ENCODE results near the gene LAMA3. TPM values are rescaled to one million over a fixed set of nuclear protein-coding genes. Genes with fewer than 3 reads are reported as not detected.

The LAMA3 gene
- total RNA-seq, 1 experiment from 2014 or later = 5.6 TPM

GRCh38 chr18:23814991-23815614 lies 125.8 kb downstream of the LAMA3 start:
- ChIA-PET RAD21 (ENCODE audit: low non-redundant PET in 1 of 2, low total read pairs in 2 of 2, uncharacterized antibody in 2 of 2, unreplicated experiment in 2 of 2) (no interaction called here), POLR2A (no interaction called here), CTCF (interaction anchor here (1.1 kb wide), 1 partner anchor 112 kb away, joined by 6 read pairs; no protein-coding TSS in a partner anchor)
- Histone ChIP-seq H3K36me3 (ENCODE audit: control insufficient read depth in 1 of 2, insufficient read depth in 2 of 2, low read length in 2 of 2) (no peaks in the 10 kb centered on the region), H2AFZ (ENCODE audit: low read depth, low read length, poor library complexity, severe bottlenecking) (no peak overlapping the region), H3K4me1 (ENCODE audit: control insufficient read depth in 1 of 2, insufficient read depth in 2 of 2, low read length in 2 of 2) (no peaks in the 10 kb centered on the region), H3K79me2 (ENCODE audit: insufficient read depth, low read length) (no peaks in the 10 kb centered on the region), H3K4me3 (replicated peaks in 1 of 2; ENCODE audit: low read depth in 1 of 2, low read length in 2 of 2) (no peak overlapping the region), H3K9me2 (ENCODE audit: insufficient read depth) (no peaks in the 10 kb centered on the region), H3K9me3 (ENCODE audit: control insufficient read depth in 1 of 2, insufficient read depth in 1 of 2, low read depth in 1 of 2, low read length in 2 of 2) (no peaks in the 10 kb centered on the region), H4K20me1 (ENCODE audit: insufficient read depth) (no peaks in the 10 kb centered on the region), H3K27me3 (ENCODE audit: insufficient read depth, low read length) (no peaks in the 10 kb centered on the region), H3K27ac (ENCODE audit: low read depth, low read length) (no peak overlapping the region), H3K4me2 (ENCODE audit: low read length) (no peak overlapping the region), H3K9ac (ENCODE audit: low read length) (no peak overlapping the region)
- TF ChIP-seq ELF1 (IDR thresholded peaks at IDR 0.05; ENCODE audit: borderline replicate concordance, low read depth) (no peak), ZNF274 (IDR thresholded peaks at IDR 0.05; ENCODE audit: low read depth, low read length) (no peak), JUND (IDR thresholded peaks at IDR 0.05) (no peak), SRF (IDR thresholded peaks at IDR 0.05; ENCODE audit: low read depth) (no peak), CBX3 (IDR thresholded peaks at IDR 0.05; ENCODE audit: low read depth) (no peak), POLR2A (IDR thresholded peaks at IDR 0.05; ENCODE audit: borderline replicate concordance, extremely low read depth, insufficient read depth, insufficient read length) (no peak), CEBPB (IDR thresholded peaks at IDR 0.05; ENCODE audit: low read depth) (no peak), FOSL1 (IDR thresholded peaks at IDR 0.05; ENCODE audit: low read depth) (no peak), SP1 (IDR thresholded peaks at IDR 0.05; ENCODE audit: low read depth) (no peak)
- intact Hi-C loops (cut with micrococcal nuclease) = loop anchor here (5.0 to 10.0 kb wide), 2 partner anchors 298 to 1020 kb away; no protein-coding TSS in a partner anchor
- BruUV-seq (replicated peaks) = no TSS peak
- ATAC-seq (no peak), DNase-seq (ENCODE audit: low read depth, low spot score) (no peak)

- H3K9ac ChIP-seq (ENCODE audit: low read length) = no peak overlapping the region
- no peak overlapping the region for H3K4me3 ChIP-seq (replicated peaks in 1 of 2; ENCODE audit: low read depth in 1 of 2, low read length in 2 of 2)
- no TSS peak for BruUV-seq (replicated peaks)
- no peaks in the 10 kb centered on the region for H3K4me1 ChIP-seq (ENCODE audit: control insufficient read depth in 1 of 2, insufficient read depth in 2 of 2, low read length in 2 of 2)
- no peak for DNase-seq (ENCODE audit: low read depth, low spot score)
- ChIA-PET CTCF (no interaction called here), POLR2A (no interaction called here), RAD21 (ENCODE audit: low non-redundant PET in 1 of 2, low total read pairs in 2 of 2, uncharacterized antibody in 2 of 2, unreplicated experiment in 2 of 2) (no interaction called here)
- H3K79me2 ChIP-seq (ENCODE audit: insufficient read depth, low read length) = no peaks in the 10 kb centered on the region
- no peaks in the 10 kb centered on the region for H3K27me3 ChIP-seq (ENCODE audit: insufficient read depth, low read length)
- H3K27ac ChIP-seq (ENCODE audit: low read depth, low read length) = no peak overlapping the region
- H2AFZ ChIP-seq (ENCODE audit: low read depth, low read length, poor library complexity, severe bottlenecking) = no peak overlapping the region
- no peaks in the 10 kb centered on the region for H3K9me2 ChIP-seq (ENCODE audit: insufficient read depth)
- ATAC-seq = no peak
- H4K20me1 ChIP-seq (ENCODE audit: insufficient read depth) = no peaks in the 10 kb centered on the region
- H3K36me3 ChIP-seq (ENCODE audit: control insufficient read depth in 1 of 2, insufficient read depth in 2 of 2, low read length in 2 of 2) = no peaks in the 10 kb centered on the region
- intact Hi-C loops (cut with micrococcal nuclease) = loop anchor here (10.0 kb wide), 1 partner anchor 1021 kb away; no protein-coding TSS in a partner anchor
- H3K9me3 ChIP-seq (ENCODE audit: control insufficient read depth in 1 of 2, insufficient read depth in 1 of 2, low read depth in 1 of 2, low read length in 2 of 2) = no peaks in the 10 kb centered on the region
- H3K4me2 ChIP-seq (ENCODE audit: low read length) = no peak overlapping the region
- TF ChIP-seq SP1 (IDR thresholded peaks at IDR 0.05; ENCODE audit: low read depth) (no peak), EZH2phosphoT487 (IDR thresholded peaks at IDR 0.05; ENCODE audit: borderline replicate concordance) (no peak), RAD21 (IDR thresholded peaks at IDR 0.05; ENCODE audit: low read depth) (no peak), JUND (IDR thresholded peaks at IDR 0.05) (no peak), SIN3A (IDR thresholded peaks at IDR 0.05; ENCODE audit: low read depth) (no peak), TCF7L2 (IDR thresholded peaks at IDR 0.05; ENCODE audit: borderline replicate concordance, extremely low read depth, insufficient read depth, insufficient read length) (no peak), YY1 (IDR thresholded peaks at IDR 0.05; ENCODE audit: extremely low read depth, insufficient replicate concordance, low read depth, low read length) (no peak), REST (IDR thresholded peaks at IDR 0.05; ENCODE audit: low read depth) (no peak), POLR2AphosphoS5 (IDR thresholded peaks at IDR 0.05; ENCODE audit: low read depth, low read length) (no peak), ELF1 (IDR thresholded peaks at IDR 0.05; ENCODE audit: borderline replicate concordance, low read depth) (no peak), SRF (IDR thresholded peaks at IDR 0.05; ENCODE audit: low read depth) (no peak), ZFX (IDR thresholded peaks at IDR 0.05) (no peak), MAX (IDR thresholded peaks at IDR 0.05) (no peak), FOSL1 (IDR thresholded peaks at IDR 0.05; ENCODE audit: low read depth) (no peak), CBX3 (IDR thresholded peaks at IDR 0.05; ENCODE audit: low read depth) (no peak)
These were observed 126.8 kb downstream of the LAMA3 start for GRCh38 chr18:23816021-23816420.

Data from HCT116 (cell line).